GM19452 (cell line): ENCODE data around the gene PAPOLG.

ENCODE experiments used
- ATAC-seq: cut with Tn5 transposase; IDR thresholded peaks from one replicate; pipeline ENCODE4 v1.9.1; 2021; ENCODE audit not compliant: unreplicated experiment

The PAPOLG gene

DNA sequence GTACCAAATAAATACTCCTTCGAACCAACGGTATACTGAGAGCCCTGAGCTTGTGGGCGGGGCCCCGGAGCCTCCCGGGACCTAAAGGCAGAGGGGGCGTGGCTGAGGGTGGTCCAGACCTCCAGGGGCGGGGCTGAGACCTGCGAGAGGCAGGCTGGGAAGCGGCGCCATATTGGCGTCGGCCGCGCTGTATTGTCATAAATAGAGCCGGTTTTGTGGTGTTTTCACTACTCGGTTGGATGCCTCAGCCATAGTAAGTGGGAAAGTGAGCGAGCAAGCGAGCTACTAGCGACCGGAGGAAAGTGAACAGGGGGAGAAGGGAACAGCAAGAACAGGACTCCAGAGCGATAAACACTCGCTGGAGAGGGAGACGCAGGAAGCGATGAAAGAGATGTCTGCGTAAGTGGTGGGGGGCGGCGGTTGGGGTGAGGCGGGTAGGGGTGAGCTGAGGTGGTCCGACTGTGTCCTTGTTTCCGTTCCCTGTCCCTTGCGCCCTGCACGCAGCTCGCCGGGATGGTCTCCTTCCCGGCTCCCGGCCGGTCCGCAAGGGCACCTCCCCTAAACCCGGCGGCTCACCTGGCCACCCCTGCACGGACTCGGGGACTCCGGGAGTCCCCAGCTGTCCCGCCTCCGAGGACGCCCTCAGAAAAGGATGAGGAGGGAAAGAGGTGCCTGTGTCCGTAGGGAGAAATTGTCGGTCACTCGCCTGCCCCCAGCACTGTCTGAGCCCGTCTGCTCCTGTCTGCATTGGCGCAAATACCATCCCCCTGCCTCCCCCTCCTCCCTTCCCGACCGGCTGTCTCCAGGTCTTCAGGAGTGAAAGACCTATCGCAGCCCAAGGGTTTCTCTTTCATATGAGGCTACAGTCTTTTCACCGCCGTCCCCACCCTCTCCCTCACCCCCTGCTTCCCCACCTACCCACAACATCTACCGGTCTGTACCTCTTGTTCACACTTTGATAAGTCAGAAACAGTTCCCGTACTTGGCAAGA is at the start of gene PAPOLG:
Gene PAPOLG, plus strand, starts transcription at position 172 of the 991 bp plus-strand sequence. Its CDS starts 211 bp downstream, at position 383.
- peak; percentile 97 for ATAC-seq

DNA sequence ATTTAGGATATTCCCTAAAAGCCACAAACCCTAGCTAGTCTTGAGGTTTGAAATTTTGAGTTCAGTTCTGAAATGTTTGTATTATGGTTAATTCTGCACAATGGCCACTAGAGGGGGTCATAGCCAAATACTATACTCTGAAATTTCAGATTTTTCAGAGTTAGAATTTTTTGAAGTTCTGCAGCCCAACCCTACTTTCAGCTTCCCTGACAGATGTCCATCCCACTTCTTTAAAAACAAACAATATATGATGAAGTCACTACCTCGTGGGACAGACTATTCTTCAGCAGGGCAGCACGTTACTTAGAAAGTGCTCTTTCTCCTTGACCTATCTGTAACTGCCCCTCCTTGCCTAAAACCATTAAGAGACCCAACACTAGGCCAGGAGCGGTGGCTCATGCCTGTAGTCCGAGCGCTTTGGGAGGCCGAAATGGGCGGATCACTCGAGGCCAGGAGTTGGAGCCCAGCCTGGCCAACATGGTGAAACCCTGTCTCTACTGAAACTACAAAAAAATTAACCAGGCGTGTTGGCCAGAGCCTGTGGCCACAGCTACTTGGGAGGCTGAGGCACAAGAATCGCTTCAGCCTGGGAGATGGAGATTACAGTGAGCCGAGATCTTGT is 48.2 kb upstream of the PAPOLG start:
- ATAC-seq = no peak

DNA sequence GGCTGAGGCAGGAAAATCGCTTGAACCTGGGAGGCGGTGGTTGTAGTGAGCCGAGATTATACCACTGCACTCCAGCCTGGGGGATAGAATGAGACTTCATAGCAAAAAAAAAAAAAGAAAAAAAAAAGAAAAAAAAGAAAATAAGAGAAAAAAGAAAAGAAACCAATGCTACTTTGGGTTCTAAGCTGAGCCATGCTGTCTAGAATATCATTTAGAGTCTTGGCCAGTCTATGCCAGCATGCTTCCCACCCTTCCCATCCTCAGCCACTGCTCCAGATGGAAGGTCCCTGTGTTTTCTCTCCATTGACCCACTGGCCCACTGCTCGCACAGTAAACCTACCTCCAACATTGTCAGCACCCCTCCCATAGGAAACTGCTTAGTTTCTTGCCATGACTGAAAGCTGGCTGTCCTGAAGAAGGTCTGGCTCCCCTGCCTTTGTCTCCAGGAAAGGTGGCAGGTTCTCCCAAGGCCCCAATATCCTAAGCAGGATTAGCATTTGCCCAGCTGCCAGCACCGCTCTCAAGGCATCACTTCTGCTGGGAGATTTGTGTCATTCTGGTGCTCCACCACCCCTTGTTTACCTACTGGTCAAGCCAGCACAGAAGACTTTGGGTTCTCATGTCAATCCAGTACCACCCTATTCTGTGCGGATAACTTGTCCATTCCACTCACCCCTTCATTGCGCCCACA is 47.3 kb upstream of the PAPOLG start:
- no peak for ATAC-seq

DNA sequence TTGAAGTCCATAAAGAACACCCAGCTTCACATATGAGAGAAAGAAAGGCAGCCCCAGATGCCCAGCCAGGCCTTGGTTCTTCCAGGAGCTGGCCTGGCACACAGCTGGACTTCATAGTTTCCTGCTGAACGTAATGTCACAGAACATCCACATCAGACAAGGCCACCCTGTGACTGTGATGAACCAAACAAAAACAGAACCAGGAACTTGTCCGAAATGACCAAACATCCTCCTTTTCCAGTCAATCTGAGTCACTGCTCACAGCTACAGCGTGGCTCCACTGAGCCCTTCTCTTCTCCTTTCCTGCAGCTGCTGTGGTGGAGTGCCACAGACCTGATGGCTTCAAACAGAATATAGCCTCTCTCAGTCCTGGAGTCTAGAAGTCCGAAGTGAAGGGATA is 45.4 kb upstream of the PAPOLG start:
- ATAC-seq = no peak

DNA sequence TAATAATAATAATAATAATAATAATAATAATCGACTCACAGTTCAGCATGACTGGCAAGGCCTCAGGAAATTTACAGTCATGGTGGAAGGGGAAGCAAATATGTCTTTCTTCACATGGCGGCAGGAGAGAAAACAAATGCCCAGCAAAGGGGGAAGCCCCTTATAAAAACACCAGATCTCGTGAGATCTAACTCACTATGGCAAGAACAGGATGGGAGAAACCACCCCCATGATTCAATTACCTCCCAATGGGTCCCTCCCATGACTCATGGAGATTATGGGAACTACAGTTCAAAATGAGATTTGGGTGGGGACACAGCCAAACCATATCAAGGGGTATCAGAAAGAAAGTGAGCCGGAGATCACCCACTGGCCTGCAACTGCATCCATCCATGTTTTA is 40.5 kb upstream of the PAPOLG start:
- no peak for ATAC-seq

DNA sequence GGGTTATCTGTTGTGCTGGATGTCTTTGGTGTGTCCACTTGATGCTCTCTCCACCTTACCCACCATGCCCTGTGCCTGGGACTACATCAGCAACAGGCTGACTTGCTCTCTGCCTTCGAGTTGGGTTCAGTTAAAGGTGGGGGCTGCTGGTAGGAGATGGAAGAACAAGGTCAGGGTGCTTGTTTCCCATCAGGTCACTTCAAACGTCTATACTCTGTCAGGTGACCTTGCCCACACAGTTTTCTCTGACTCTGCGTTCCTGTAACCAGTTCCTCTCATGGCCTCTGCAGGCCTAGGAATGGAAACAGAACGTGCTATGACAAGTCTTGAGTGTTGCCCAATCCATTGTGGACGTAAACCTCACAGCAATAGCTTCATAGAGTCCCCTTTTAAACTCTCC is 38.4 kb upstream of the PAPOLG start:
- no peak for ATAC-seq

DNA sequence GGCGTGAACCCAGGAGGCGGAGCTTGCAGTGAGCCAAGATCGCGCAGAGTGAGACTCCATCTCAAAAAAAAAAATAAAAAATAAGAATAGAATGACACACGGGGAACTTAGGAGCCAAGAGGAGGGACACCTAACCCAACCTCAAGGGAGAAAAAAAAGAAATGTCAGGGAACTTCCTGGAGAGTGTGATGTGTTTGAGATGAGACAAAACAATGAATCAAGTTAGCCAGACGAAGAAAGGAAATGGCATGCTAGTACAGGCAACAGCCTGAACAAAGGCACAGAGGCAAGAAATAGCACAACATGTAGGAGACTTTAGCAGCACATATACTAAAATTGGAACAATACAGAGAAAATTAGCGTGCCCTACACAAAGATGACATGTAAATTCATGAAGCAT is 36.7 kb upstream of the PAPOLG start:
- ATAC-seq = no peak

DNA sequence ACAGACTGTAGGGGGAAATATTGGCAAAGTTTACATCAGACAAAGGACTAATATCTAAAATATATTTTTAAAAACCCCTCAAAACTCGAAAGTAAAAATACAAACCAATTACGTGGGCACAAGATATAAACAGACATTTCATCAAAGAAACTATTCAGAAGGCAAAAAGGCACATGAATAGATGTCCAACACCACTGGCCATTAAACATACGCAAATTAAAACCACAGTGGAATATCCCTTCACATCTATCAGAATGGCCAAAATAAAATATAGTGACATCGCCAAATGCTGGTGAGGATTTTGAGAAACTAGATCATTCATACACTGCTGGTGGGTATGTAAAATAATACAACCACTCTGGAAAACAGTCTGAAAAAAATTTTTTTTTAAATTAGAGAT is 30.6 kb upstream of the PAPOLG start:
- ATAC-seq = no peak

DNA sequence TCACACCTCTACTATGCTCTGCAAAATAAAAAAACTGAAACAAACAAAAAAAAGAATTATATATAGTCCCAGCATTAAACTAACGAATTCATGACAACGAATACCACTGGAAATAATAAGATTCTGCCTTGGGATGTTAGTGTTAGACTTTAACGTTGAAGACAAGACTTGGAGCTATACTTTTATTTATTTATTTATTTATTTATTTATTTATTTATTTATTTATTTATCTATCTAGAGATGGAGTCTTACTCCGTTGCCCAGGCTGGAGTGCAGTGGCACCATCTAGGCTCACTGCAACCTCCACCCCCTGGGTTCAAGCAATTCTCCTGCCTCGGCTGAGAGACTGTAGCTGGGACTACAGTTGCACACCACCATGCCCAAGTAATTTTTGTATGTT is 27.2 kb upstream of the PAPOLG start:
- no peak for ATAC-seq

DNA sequence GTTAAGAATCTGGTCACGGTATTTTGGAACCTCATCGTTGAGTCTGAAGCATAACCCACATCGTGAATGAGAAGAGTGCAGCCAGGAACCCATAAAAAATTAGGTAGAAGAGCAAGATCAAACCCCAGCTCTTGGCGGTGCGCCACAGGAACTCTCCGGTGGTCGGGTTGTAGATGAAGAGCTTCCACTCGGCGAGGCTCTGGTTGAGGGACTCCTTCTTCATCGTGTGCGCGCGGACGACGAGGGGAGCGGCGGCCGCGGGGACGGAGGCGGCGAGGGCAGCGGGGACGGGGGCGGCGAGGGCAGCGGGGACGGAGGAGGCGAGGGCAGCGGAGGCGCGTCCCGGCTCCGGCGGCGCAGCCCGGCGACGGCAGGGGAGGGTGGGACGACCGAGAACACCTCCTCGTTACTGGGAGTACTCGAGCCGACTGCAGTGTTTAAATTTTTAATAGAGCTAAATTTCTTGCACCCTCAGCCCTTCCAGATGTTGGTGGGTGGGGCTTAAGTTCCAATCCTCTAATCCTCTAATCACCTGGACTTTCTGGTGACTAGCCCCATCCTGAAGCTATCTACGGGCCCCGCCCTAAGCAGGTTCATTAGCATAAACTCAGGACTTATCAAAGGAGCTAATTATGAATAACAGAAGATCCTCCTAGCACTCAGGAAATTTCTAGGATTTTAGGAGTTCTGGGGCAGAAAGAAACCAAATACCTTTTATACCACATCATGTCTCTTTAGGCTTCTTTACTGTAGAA is 20.4 kb upstream of the PAPOLG start:
- no peak for ATAC-seq

DNA sequence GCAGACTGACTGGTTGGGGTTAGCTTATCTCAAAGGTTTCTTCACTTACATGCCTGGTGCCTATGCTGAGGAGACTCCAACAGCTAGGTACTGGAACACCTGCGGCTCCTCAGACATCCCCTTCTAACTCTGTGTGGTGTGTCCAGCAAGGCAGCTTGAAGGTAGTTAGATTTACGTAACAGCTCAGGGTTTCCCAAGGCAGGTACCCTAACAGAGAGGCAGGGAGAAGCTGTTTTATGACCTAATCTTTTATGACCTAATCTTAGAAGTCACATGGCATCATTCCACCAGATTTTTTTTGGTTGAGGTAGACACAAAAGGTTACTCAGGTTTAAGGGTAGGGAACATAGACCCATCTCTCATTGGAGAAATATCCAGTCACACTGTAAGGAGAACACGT is 17.4 kb upstream of the PAPOLG start:
- no peak for ATAC-seq

DNA sequence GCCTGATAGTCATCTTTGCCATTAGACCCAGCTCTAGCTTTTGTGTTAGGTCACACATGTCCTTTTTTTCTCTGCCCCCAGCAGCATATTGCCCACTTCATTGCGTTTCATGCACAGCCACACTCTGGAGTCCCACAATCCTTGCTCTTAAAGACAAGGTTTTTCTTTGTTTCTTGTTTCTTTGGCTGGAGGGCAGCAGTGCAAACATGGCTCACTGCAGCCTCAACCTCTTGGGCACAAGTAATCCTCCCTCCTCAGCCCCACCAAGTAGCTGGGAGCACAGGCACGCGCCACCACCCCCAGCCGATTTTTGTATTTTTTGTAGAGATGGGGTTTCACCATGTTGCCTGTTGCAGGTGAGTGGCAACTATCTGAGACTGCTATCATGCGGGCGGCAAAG is 16.9 kb upstream of the PAPOLG start:
- ATAC-seq = no peak

DNA sequence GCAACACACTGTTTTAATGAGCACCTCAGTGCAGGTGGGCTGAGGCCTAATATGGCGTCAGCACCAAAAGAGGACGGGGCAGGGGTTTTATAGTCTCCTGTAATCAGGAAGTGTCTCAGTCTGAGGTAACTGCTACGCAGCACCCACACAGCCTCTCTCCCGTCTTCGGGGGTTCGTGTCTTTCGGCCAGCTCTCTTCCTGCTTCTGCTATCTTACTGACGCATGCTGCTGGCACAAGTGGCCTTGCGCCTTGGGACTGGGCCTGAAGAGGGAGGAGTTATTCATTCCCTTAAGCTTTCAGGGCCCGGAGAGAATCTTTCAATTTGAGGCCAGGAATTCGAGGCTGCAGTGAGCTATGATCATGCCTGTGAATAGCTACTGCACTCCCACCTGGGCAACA is 14.5 kb upstream of the PAPOLG start:
- no peak for ATAC-seq

DNA sequence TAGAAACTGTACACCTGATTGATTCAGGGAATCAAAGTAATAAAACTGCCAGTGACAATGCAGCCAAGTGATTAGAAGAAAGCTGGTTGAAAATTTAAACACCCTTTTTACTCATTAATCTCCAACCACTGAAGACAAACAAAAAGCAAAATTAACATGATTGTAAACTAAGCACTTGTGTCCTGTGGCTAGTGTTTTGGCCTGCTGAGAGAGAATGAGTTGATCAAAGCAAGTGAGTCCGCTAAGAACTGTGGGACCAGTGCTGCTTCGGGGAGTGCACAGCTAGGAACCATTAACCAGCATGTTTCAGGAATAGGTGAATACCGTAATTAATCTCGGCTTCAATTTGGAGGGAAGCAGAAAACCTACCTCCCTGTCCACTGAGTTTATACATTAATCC is 13.6 kb upstream of the PAPOLG start:
- no peak for ATAC-seq

DNA sequence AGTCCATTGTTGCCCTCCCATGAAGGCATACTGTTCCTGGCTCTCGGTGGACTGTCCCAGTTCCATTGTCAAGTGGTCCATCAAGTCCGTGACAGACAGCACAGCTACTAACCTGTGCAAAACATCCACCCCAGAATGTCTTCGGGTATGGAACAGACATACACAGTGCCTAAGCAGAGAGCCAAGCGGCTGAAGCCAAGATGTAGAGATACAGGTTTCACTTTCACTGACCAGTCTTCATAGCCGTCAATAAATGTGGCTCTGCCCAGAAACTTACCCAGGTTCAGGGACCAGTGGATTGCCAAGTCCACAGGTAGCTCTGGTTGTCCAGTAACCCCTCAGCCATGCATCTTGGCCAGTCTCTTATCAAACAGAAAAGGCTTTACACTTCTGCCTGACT is 10.7 kb upstream of the PAPOLG start:
- no peak for ATAC-seq

DNA sequence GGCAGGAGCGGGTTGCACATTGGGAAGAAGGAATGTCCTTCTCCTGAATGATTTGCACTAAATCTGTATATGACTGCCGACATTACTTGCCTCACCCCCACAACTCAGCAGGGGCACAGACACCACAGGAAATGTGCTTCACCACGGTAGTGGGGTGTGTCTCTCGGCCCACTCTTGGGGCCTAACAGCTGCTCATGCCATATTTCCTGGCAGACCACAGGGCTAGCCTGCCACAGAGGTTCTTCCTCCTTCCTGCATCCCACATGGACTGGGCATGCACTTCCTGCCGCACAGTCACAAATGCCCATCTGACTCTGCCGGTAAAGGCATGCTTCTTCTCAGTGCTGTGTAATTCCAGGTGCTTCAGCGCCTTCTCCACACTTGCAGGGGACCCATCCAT is 10.3 kb upstream of the PAPOLG start:
- no peak for ATAC-seq

DNA sequence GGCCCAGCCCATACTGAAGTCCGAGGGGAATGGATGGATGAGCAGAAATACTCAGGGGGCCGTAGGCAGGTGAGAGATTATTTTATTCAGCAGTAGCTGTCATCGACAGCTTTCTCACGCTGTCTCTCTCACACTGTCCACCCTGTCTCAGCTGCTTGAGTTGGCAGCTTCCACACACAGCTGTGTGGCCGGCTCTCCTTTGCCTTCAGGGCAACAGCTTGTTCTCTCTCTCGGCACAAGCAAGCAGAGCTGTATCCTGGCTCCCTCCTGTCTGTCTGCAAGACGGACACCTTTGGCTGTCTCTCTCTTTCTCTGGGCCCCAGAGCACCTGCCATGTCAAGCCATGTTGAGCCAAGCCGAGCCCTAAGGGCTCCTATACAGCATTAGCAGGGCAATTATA is 9.8 kb upstream of the PAPOLG start:
- no peak for ATAC-seq

DNA sequence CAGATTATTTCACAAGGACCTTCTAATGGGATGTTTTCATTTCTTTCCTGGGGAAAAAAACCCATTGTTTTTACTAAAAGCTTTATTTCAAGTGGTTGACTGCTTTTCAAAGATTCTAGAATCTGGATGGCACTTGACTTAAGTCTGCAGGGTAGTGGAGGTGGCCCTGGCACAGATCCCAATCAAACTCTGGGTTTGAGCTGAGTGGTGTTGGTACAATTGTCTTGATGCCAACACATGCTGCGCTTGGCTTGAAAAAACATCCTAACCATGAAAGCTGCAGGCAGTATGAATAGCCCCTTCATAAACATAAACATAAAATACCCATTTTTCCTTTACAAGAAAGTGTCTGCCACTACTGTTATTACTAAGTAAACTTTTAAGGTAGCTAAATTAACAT is 3.6 kb downstream of the PAPOLG start:
- ATAC-seq = no peak

DNA sequence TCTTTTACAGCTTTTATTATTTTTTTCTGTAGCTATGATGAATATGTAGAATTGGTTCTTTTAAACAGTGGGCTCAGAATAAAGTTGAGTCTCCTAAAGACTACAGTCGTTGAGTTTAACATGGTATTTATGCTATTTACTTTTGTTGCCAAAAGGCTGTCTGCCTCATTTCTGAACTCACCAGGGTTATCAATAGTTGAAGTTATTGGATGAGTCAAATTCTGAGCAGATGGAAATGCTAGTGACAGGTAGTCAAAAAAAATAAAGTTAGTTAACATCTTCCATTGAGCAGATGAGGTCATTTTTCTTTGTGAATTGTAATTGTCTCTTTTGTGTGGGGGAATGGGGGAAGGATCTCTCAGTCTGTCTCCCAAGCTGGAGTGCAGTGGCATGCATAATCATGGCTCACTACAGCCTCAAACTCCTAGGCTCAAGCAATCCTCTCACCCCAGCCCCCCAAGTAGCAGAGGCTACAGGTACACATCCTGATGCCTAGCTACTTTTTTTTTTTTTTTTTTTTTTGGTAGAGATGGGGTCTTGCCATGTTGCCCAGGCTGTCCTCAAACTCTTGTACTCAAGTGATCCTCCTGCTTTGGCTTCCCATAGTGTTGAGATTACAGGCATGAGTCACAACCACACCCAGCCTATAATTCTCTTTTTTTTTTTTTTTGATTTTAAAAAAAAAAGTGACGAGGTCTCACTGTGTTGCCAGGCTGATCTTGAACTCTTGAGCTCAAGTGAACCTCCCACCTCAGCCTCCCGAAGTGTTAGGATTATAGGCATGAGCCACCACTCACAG is 8.9 kb downstream of the PAPOLG start:
- ATAC-seq = no peak

DNA sequence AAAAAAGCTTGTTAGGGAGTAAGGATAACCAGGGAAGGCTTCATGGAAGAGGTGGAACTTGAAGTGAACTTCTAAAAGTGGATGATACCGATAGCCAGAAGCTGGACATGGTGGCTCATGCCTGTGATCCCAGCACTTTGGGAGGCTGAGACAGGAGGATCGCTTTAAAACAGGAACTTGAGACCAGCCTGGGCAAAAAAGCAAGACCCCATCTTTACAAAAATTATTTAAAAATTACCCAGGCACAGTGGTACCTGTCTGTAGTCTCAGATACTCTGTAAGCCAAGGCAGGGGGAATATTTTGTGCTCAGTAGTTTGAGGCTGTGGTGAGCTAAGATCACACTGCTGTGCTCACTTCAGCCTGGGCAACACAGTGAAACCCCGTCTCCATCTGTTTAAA is 10.2 kb downstream of the PAPOLG start:
- ATAC-seq = no peak
